CD4-positive, alpha-beta memory T cell (primary cell): Measurements from ENCODE around the gene REG1A. TPM values are rescaled to one million over a fixed set of nuclear protein-coding genes. Genes with fewer than 3 reads are reported as not detected.

ENCODE experiments used
- CTCF ChIA-PET: fragments of 350-600 bp; sonication (Branson Sonifier 250); formaldehyde crosslinking; loops from one replicate; lab custom pipeline; 2021; ENCODE audit warnings: inconsistent platforms; ENCODE audit not compliant: partially characterized antibody; lab: Charles Lee
- POLR2A ChIA-PET: fragments of 350-600 bp; sonication (Branson Sonifier 250); formaldehyde crosslinking; loops from one replicate; lab custom pipeline; 2021; ENCODE audit not compliant: partially characterized antibody; lab: Charles Lee
- DNase-seq, 5 donors: peaks; one replicate each; pipeline versions ENCODE4 v3.0.0 to v3.0.0-alpha.2; 2020 to 2022; ENCODE audit warnings: mixed read lengths in 1 of 5
- H3K27ac ChIP-seq: one replicate; pipeline ENCODE4 v1.7.0; 2013; ENCODE audit warnings: low read depth, low read length
- H3K27me3 ChIP-seq: 2 replicates; pipeline ENCODE4 v1.7.0; 2013; ENCODE audit warnings: mild to moderate bottlenecking, low read length, moderate library complexity; ENCODE audit not compliant: insufficient read depth
- H3K36me3 ChIP-seq: 2 replicates; pipeline ENCODE4 v1.7.0; 2013; ENCODE audit warnings: mild to moderate bottlenecking, low read length, moderate library complexity; ENCODE audit not compliant: insufficient read depth
- H3K4me1 ChIP-seq: 2 replicates; pipeline ENCODE4 v1.7.0; 2013; ENCODE audit warnings: mild to moderate bottlenecking, low read length, moderate library complexity; ENCODE audit not compliant: insufficient read depth
- H3K4me3 ChIP-seq, 2 donors: one replicate each; pipeline ENCODE4 v1.7.0; 2013; ENCODE audit warnings: low read length in 2 of 2, mild to moderate bottlenecking in 1 of 2
- H3K9me3 ChIP-seq, 2 donors: one replicate each; pipeline ENCODE4 v1.7.0; 2013; ENCODE audit warnings: low read length in 2 of 2, control low read depth in 1 of 2; ENCODE audit not compliant: control insufficient read depth in 1 of 2
- H3K27ac Mint-ChIP-seq, 7 donors: one replicate each; pipeline ENCODE4 v1.8.0; 2020 to 2021; ENCODE audit warnings: mixed read lengths in 7 of 7, mild to moderate bottlenecking in 6 of 7, inconsistent platforms in 3 of 7, moderate library complexity in 3 of 7
- H3K27me3 Mint-ChIP-seq, 2 donors: one replicate each; pipeline ENCODE4 v1.8.0; 2020 to 2021; ENCODE audit warnings: mixed read lengths in 2 of 2
- H3K36me3 Mint-ChIP-seq, 2 donors: one replicate each; pipeline ENCODE4 v1.8.0; 2020 to 2021; ENCODE audit warnings: mixed read lengths in 2 of 2, inconsistent platforms in 1 of 2, mild to moderate bottlenecking in 1 of 2
- H3K4me1 Mint-ChIP-seq, 4 donors: one replicate each; pipeline ENCODE4 v1.8.0; 2020 to 2021; ENCODE audit warnings: mixed read lengths in 4 of 4, mild to moderate bottlenecking in 1 of 4
- H3K4me3 Mint-ChIP-seq, 8 donors: one replicate each; pipeline ENCODE4 v1.8.0; 2020 to 2021; ENCODE audit warnings: mixed read lengths in 8 of 8, mild to moderate bottlenecking in 7 of 8, moderate library complexity in 6 of 8, inconsistent platforms in 3 of 8
- H3K9me3 Mint-ChIP-seq, 8 donors: one replicate each; pipeline ENCODE4 v1.8.0; 2020 to 2021; ENCODE audit warnings: mixed read lengths in 8 of 8, mild to moderate bottlenecking in 5 of 8, inconsistent platforms in 3 of 8, moderate library complexity in 1 of 8
- intact Hi-C: fragments of 100-400 bp; cut with micrococcal nuclease; formaldehyde crosslinking; loops from one replicate; pipeline ENCODE4 v1.15.1; 2023
- polyA plus RNA-seq, 2 donors: library from polyadenylated mRNA; unstranded; fragments of 300-500 nt; fragmentation: Illumina TruSeq; gene quantifications; one replicate each; pipeline ENCODE4 v1.2.3, GENCODE V29; 2021
- total RNA-seq, 2 experiments: library from RNA; stranded (reverse); gene quantifications; one replicate each; pipeline ENCODE4 v1.2.3, GENCODE V29; 2021

REG1A gene
- total and polyA plus RNA-seq, 4 experiments from 2014 or later, result not detected

DNA sequence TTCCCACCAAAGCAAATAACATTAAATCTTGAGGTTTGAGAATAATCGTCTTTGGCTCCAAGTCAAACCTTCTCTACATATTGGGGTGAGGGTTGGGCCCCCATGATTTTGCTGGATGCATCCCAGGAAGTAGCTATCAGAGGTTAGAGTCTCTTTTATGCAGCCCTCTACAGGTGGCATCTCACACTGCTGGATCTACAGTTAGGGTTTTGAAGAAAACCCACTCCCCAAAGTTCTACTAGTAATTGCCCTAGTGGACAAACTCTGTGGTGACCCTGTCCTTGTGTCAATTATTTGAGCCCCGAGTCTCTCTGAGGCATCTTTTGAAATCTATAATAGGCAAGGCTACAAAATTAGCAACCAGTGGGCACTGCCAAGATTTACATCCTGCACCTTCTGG, 15.0 kb upstream of the REG1A start:
- H3K36me3 ChIP-seq, result no peaks in the 10 kb centered on the region
- no peaks in the 10 kb centered on the region for H3K27me3 Mint-ChIP-seq
- H3K36me3 Mint-ChIP-seq, result no peaks in the 10 kb centered on the region
- no peaks in the 10 kb centered on the region for H3K9me3 ChIP-seq
- CTCF ChIA-PET, result interaction anchor here (0.9 kb wide), 1 partner anchor 18 kb away, joined by 3 read pairs; no protein-coding TSS in a partner anchor
- POLR2A ChIA-PET, result no interaction called here
- no peaks in the 10 kb centered on the region for H3K27me3 ChIP-seq
- no peak overlapping the region for H3K4me3 Mint-ChIP-seq
- H3K4me1 ChIP-seq, result no peaks in the 10 kb centered on the region
- no peak for DNase-seq
- intact Hi-C loops, result no loop called here
- no peak overlapping the region for H3K27ac Mint-ChIP-seq
- H3K4me3 ChIP-seq, result no peak overlapping the region
- peaks cover 0 to 19% (median 6%) of the 10 kb centered on the region in 8 donors for H3K9me3 Mint-ChIP-seq
- H3K4me1 Mint-ChIP-seq, result no peaks in the 10 kb centered on the region
- H3K27ac ChIP-seq, result no peak overlapping the region

DNA sequence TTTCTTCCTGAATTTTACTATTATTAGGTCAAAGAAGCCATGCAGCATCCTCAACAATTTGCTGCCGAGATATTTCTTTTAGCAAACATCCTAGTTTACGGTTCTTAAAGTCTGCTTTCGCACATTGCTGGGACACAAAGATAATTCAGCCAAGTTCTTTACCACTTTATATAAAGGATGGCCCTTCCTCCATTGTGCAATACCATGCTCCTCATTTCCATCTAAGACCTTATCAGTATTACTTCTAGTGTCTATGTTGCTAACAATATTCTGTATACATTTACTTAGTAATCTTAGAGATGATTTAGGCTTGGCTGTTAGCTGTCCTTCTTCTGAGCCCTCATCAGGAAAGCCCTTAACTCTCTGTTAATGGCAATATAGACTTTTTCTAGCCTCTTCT, 8.0 kb upstream of the REG1A start:
- intact Hi-C loops, result no loop called here
- no peaks in the 10 kb centered on the region for H3K4me1 Mint-ChIP-seq
- CTCF ChIA-PET, result no interaction called here

DNA sequence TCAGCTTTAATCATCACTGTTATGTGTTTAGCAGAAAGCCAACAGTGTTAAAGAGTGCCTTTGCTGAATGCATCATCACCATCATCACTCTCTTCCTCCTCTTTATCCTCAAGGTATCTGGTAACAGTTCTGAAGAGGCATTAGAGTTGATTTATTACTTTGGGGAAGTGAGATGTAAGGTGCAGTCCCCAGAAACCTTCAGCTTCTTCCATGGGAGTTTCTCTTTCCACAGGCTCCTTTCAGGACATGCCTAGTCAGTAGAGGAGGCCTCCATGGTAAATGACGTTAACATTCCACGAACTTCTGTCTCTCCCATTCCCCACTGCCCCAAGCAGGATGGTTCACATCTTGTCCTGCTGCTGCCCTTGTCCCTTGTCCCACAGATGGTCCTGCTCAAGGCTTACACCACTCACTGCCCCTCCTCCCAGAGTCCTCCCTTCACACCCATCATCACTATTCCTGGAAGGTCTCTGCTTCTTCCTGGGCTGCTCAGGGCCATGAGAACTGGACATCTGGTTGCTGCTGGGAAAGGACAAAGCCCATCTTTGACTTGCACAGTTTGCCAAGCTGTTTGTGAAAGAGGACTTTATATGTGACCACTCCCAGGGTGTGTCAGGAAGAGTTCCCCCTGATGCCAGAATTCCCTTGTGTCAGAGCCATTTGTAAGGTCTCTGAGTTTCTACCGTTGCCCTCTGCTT, 5.3 kb upstream of the REG1A start:
- Histone ChIP-seq H3K4me3 (no peak overlapping the region), H3K27ac (no peak overlapping the region), H3K4me1 (no peaks in the 10 kb centered on the region), H3K27me3 (no peaks in the 10 kb centered on the region), H3K36me3 (no peaks in the 10 kb centered on the region), H3K9me3 (no peaks in the 10 kb centered on the region)
- no peaks in the 10 kb centered on the region for H3K27me3 Mint-ChIP-seq
- POLR2A ChIA-PET, result no interaction called here
- H3K4me3 Mint-ChIP-seq, result no peak overlapping the region
- intact Hi-C loops, result no loop called here
- H3K27ac Mint-ChIP-seq, result no peak overlapping the region
- no peaks in the 10 kb centered on the region for H3K36me3 Mint-ChIP-seq
- CTCF ChIA-PET, result no interaction called here
- H3K4me1 Mint-ChIP-seq, result no peaks in the 10 kb centered on the region
- no peak for DNase-seq
- H3K9me3 Mint-ChIP-seq, result peaks cover 0 to 18% (median 12%) of the 10 kb centered on the region in 8 donors

More for the DNA sequence above, 8.0 kb upstream of the REG1A start:
- no peaks in the 10 kb centered on the region for H3K36me3 Mint-ChIP-seq
- Histone ChIP-seq H3K27ac (no peak overlapping the region), H3K9me3 (no peaks in the 10 kb centered on the region), H3K4me1 (no peaks in the 10 kb centered on the region), H3K27me3 (no peaks in the 10 kb centered on the region), H3K4me3 (no peak overlapping the region), H3K36me3 (no peaks in the 10 kb centered on the region)
- peaks cover 0 to 18% (median 9%) of the 10 kb centered on the region in 8 donors for H3K9me3 Mint-ChIP-seq
- POLR2A ChIA-PET, result no interaction called here
- no peak for DNase-seq
- H3K27ac Mint-ChIP-seq, result no peak overlapping the region
- no peak overlapping the region for H3K4me3 Mint-ChIP-seq
- no peaks in the 10 kb centered on the region for H3K27me3 Mint-ChIP-seq

- H3K9me3 Mint-ChIP-seq, result peaks cover 0 to 17% (median 11%) of the 10 kb centered on the region in 8 donors
- ChIA-PET POLR2A (no interaction called here), CTCF (no interaction called here)
- H3K4me1 Mint-ChIP-seq, result no peaks in the 10 kb centered on the region
- H3K27me3 Mint-ChIP-seq, result no peaks in the 10 kb centered on the region
- H3K4me3 Mint-ChIP-seq, result no peak overlapping the region
- no peaks in the 10 kb centered on the region for H3K4me1 ChIP-seq
- intact Hi-C loops, result no loop called here
- H3K27ac Mint-ChIP-seq, result no peak overlapping the region
- H3K9me3 ChIP-seq, result no peaks in the 10 kb centered on the region
- no peaks in the 10 kb centered on the region for H3K27me3 ChIP-seq
- no peak overlapping the region for H3K27ac ChIP-seq
- H3K36me3 Mint-ChIP-seq, result no peaks in the 10 kb centered on the region
- no peaks in the 10 kb centered on the region for H3K36me3 ChIP-seq
- no peak for DNase-seq
- H3K4me3 ChIP-seq, result no peak overlapping the region
Measured at GRCh38 chr2:79116997-79117928, 3.0 kb upstream of the REG1A start.

DNA sequence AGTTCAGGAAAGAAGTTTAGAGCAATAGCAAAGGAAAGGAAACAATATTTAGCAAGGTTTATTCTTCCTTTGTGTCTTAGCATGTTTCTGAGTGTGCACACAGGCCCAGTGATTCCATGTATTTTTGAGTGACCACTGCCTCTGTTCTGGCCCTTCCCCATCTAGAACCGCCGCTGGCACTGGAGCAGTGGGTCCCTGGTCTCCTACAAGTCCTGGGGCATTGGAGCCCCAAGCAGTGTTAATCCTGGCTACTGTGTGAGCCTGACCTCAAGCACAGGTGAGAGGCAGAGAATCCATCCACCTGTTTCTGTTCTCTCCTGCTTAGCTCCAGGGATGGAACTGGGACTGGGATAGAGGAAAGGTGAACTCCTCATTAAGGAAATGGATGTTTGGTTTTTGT, 2.4 kb downstream of the REG1A start:
- ChIA-PET POLR2A (no interaction called here), CTCF (no interaction called here)
- Histone ChIP-seq H3K9me3 (no peaks in the 10 kb centered on the region), H3K27ac (no peak overlapping the region), H3K4me1 (no peaks in the 10 kb centered on the region), H3K27me3 (no peaks in the 10 kb centered on the region), H3K36me3 (no peaks in the 10 kb centered on the region), H3K4me3 (no peak overlapping the region)
- Mint-ChIP-seq H3K4me3 (no peak overlapping the region), H3K27me3 (no peaks in the 10 kb centered on the region), H3K9me3 (peaks cover 0 to 15% (median 4%) of the 10 kb centered on the region in 8 donors), H3K27ac (no peak overlapping the region), H3K36me3 (no peaks in the 10 kb centered on the region), H3K4me1 (no peaks in the 10 kb centered on the region)
- intact Hi-C loops, result no loop called here
- no peak for DNase-seq

DNA sequence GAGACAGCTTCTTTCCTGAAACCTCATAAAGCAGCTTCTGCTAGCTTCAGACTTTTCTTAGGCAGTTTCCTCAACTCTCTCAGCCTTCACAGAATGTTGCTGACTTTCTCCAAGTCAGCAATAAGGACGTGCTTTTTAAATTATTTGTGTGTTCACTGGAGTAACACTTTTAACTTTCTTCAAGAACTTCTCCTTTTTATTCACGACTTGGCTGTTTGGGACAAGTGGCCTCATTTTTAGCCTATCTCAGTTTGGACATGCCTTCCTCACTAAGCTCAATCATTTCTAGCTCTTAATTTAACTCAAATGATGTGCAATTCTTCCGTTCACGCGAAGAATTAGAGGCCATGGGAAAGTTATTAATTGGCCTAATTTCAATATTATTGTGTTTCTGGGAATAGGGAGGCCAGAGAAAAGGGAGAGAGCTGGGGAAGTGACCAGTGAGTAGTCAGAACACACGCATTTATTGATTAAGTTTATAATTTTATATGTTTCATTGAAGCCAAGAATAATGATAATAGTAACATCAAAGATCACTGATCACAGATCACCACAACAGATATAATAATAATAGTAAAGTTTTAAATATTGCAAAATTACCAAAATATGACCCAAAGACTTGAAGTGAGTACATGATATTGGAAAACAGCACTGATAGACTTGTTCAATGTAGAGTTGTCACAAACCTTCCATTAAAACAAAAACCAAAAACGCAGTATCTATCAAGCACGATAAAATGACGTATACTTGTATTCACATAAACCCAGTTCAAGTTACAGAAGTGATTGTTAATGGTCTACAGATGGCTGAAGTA, 4.8 kb downstream of the REG1A start:
- no peaks in the 10 kb centered on the region for H3K36me3 Mint-ChIP-seq
- ChIA-PET POLR2A (no interaction called here), CTCF (no interaction called here)
- DNase-seq, result no peak
- H3K27me3 ChIP-seq, result no peaks in the 10 kb centered on the region
- H3K4me3 Mint-ChIP-seq, result no peak overlapping the region
- no peak overlapping the region for H3K4me3 ChIP-seq
- no peak overlapping the region for H3K27ac Mint-ChIP-seq
- intact Hi-C loops, result no loop called here
- no peaks in the 10 kb centered on the region for H3K4me1 Mint-ChIP-seq
- H3K9me3 ChIP-seq, result no peaks in the 10 kb centered on the region
- H3K27ac ChIP-seq, result no peak overlapping the region
- H3K36me3 ChIP-seq, result no peaks in the 10 kb centered on the region
- no peaks in the 10 kb centered on the region for H3K4me1 ChIP-seq
- H3K27me3 Mint-ChIP-seq, result no peaks in the 10 kb centered on the region
- H3K9me3 Mint-ChIP-seq, result peaks cover 0 to 11% (median 4%) of the 10 kb centered on the region in 8 donors

GRCh38 chr2:79125721-79125985, 5.4 kb downstream of the REG1A start:
- Mint-ChIP-seq H3K27me3 (no peaks in the 10 kb centered on the region), H3K4me3 (no peak overlapping the region), H3K36me3 (no peaks in the 10 kb centered on the region), H3K27ac (no peak overlapping the region), H3K4me1 (no peaks in the 10 kb centered on the region), H3K9me3 (peaks cover 0 to 11% (median 4%) of the 10 kb centered on the region in 8 donors)
- intact Hi-C loops, result no loop called here
- Histone ChIP-seq H3K36me3 (no peaks in the 10 kb centered on the region), H3K27ac (no peak overlapping the region), H3K9me3 (no peaks in the 10 kb centered on the region), H3K4me1 (no peaks in the 10 kb centered on the region), H3K27me3 (no peaks in the 10 kb centered on the region), H3K4me3 (no peak overlapping the region)
- ChIA-PET POLR2A (no interaction called here), CTCF (no interaction called here)
- DNase-seq, result no peak
